ENCODE results near the gene CORO7. TPM values are rescaled to one million over a fixed set of nuclear protein-coding genes. Genes with fewer than 3 reads are reported as not detected.
A peak's percentile ranks its signal among the peaks of the same experiment; 100 is the strongest.

The CORO7 gene
- 5.3 and 13.8 TPM in 2 replicates for polyA plus RNA-seq (2011; rRNA removed)
- 19.5 and 22.6 TPM in 2 replicates for polyA minus RNA-seq (2011; rRNA and poly(A)+ RNA removed)

DNA sequence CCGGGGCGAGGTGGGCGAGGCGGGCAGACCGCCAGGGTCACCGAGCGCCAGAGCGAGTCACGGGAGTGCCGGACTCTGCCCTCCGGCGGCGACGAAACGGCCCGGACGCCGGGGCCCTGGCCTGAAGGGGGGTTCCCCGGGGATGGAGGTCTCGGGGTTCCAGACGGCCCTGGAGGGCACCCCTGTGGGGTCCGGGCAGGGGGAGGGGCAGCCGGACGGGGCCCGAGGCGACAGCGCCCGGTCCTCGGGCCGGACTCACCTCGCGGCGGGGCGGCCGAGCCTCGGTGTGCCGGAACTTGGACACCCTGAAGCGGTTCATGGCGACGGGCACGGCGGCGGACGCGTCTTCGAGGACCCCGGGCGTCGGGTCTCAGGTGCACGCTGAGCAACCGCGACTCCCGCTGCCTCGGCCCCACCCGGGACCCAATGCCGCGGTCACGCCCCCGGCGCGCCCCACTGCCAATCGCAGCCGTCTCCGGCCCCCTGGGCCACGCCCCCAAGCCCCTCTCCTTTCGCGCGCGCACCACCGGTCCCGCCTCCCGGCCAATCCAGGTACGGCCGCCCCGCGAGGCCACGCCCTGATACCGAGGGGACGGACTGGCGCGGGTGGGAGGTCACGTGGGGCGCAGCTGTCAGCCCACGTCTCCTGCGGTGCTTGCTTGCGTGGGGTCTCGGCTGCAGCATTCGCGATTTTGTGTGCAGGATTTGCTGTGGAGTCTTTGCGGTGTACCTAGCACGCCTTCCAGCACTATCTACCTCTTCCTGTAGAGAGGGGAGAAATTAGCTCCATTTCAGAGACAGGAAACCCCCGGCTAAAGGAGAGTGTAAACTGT, at the start of gene CORO7:
CORO7 (minus strand) TSS at position 397 of the 833 bp plus-strand sequence; CDS start at position 319, 78 bp downstream.
- Histone ChIP-seq H3K4me3 (ENCODE audit: low read depth, low read length) (peak within 1 kb of the TSS; percentile 87), H3K36me3 (ENCODE audit: control insufficient read depth, insufficient read depth, low read length) (peaks cover 5% of the 10 kb centered on the region), H3K27me3 (ENCODE audit: control insufficient read depth, insufficient read depth, low read length) (no peaks in the 10 kb centered on the region)
- TF ChIP-seq, protein P1, sequence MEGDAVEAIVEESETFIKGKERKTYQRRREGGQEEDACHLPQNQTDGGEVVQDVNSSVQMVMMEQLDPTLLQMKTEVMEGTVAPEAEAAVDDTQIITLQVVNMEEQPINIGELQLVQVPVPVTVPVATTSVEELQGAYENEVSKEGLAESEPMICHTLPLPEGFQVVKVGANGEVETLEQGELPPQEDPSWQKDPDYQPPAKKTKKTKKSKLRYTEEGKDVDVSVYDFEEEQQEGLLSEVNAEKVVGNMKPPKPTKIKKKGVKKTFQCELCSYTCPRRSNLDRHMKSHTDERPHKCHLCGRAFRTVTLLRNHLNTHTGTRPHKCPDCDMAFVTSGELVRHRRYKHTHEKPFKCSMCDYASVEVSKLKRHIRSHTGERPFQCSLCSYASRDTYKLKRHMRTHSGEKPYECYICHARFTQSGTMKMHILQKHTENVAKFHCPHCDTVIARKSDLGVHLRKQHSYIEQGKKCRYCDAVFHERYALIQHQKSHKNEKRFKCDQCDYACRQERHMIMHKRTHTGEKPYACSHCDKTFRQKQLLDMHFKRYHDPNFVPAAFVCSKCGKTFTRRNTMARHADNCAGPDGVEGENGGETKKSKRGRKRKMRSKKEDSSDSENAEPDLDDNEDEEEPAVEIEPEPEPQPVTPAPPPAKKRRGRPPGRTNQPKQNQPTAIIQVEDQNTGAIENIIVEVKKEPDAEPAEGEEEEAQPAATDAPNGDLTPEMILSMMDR (IDR thresholded peaks at IDR 0.05; ENCODE audit: insufficient read depth, low read depth, low read length) = no peak
- DNase-seq (ENCODE audit: low read depth) = peak; percentile 50
- POLR2A ChIA-PET = no interaction called here
- CTCF ChIA-PET = interaction anchor here (0.8 to 2.5 kb wide), 5 partner anchors 14 to 134 kb away, joined by 3 to 14 read pairs (median 3); no protein-coding TSS in a partner anchor

DNA sequence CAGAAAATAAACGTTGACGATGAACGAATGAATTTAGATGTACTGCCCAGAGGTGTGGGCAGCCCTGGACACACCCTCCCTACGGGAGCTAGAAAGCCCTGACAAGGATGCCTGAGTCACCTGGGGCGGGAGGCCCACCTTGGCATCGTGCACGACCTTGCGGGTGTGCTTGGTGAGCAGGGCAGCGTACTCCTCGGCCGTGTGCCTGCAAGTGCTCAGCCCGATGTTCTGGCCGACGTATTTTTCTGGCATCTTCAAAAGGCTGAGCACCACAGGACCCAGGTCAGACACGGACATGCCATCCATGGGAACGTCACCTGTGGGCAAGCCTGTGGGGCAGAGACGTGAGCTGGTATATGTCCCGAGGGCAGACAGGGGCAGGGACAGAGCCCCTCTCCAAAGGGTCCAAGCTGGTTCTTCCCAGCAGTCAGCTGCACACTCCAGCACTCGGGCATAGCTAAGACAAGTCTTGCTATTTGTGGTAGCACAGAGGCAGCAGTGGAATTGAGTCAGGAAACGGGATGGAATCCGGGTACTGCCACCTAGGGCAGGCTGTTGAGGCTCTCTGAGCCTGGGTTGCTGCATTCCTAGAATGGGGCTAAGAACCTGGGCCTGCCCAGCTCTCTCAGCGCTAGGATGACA, 47.2 kb upstream of the CORO7 start:
- TF ChIP-seq, protein P1 (IDR thresholded peaks at IDR 0.05; ENCODE audit: insufficient read depth, low read depth, low read length) = no peak
- CTCF ChIA-PET = interaction anchor here (0.5 to 2.0 kb wide), 4 partner anchors 42 to 960 kb away, joined by 3 to 4 read pairs (median 3); no protein-coding TSS in a partner anchor
- DNase-seq (ENCODE audit: low read depth) = no peak
- POLR2A ChIA-PET = interaction anchor here (0.6 kb wide), 1 partner anchor 44 kb away, joined by 3 read pairs; no protein-coding TSS in a partner anchor
- no peak overlapping the region for H3K4me3 ChIP-seq (ENCODE audit: low read depth, low read length)
- peaks cover 24% of the 10 kb centered on the region for H3K36me3 ChIP-seq (ENCODE audit: control insufficient read depth, insufficient read depth, low read length)
- no peaks in the 10 kb centered on the region for H3K27me3 ChIP-seq (ENCODE audit: control insufficient read depth, insufficient read depth, low read length)

DNA sequence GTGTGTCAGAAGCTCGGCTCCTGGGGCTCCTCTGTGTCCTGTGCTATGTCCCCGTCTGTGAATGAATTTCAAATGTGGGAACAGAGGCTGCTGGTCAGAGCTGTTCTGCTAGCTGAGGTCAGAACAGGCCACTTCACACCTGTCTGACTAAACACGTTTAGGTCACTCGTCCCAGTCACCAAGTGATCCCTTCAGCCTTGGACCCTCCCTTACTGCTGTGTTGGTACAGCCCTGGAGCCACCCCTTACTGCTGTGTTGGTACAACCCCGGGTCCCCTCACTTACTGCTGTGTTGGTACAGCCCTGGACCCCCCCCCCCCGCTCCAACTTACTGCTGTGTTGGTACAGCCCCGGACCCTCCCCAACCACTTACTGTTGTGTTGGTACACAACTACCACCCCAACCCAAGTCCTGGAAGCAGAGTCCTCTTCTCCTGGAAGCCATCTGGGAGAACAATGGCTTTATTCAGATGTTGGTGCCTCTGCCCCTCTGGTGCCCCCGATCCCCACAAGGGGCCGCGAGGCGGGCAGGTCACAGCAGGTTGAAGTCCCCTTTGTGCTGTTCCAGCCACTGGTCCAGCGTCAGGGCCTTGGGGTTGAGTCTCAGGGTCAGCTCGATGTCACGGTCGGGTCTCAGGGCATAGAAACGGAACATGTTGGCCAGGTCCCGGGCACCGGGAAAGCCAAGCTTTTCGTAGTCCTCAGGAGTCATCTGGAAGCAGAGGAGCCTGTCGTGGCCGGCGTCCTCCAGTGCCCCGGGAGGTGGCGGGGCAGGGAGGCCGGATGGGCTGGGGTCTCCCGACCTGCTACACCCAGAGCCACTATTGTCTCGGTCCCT, 45.1 kb upstream of the CORO7 start:
- CTCF ChIA-PET = interaction anchor here (1.3 to 2.0 kb wide), 2 partner anchors 60 to 88 kb away, joined by 4 read pairs; no protein-coding TSS in a partner anchor
- Histone ChIP-seq H3K4me3 (ENCODE audit: low read depth, low read length) (no peak overlapping the region), H3K36me3 (ENCODE audit: control insufficient read depth, insufficient read depth, low read length) (peaks cover 18% of the 10 kb centered on the region), H3K27me3 (ENCODE audit: control insufficient read depth, insufficient read depth, low read length) (no peaks in the 10 kb centered on the region)
- TF ChIP-seq, protein P1 (IDR thresholded peaks at IDR 0.05; ENCODE audit: insufficient read depth, low read depth, low read length) = no peak
- no peak for DNase-seq (ENCODE audit: low read depth)
- POLR2A ChIA-PET = interaction anchor here (0.6 kb wide), 1 partner anchor 26 kb away, joined by 8 read pairs; no protein-coding TSS in a partner anchor

DNA sequence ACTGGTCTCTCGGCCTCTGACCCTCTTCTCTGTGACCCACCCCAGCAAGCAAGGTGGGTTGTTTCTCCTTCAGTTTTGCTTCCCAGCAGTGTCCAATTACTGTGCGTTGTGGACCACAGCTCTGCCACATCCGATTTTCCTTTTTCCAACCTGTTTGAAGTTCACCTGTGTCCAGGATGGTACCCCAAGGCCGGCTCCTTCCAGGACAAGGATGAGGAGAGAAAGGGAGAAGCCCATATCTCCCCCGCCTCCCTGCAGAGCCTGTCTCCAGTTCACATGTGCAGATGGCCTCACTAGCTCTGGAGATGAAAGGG, 44.5 kb upstream of the CORO7 start:
- ChIA-PET POLR2A (interaction anchor here (0.6 kb wide), 1 partner anchor 27 kb away, joined by 8 read pairs; no protein-coding TSS in a partner anchor), CTCF (interaction anchor here (1.3 kb wide), 1 partner anchor 89 kb away, joined by 4 read pairs; no protein-coding TSS in a partner anchor)
- no peak for DNase-seq (ENCODE audit: low read depth)
- Histone ChIP-seq H3K27me3 (ENCODE audit: control insufficient read depth, insufficient read depth, low read length) (no peaks in the 10 kb centered on the region), H3K4me3 (ENCODE audit: low read depth, low read length) (no peak overlapping the region), H3K36me3 (ENCODE audit: control insufficient read depth, insufficient read depth, low read length) (peaks cover 20% of the 10 kb centered on the region)
- TF ChIP-seq, protein P1 (IDR thresholded peaks at IDR 0.05; ENCODE audit: insufficient read depth, low read depth, low read length) = no peak
